Ishikawa (cell line): ENCODE results near the gene DNAL4.

Source experiments
- CEBPB ChIP-seq: IDR thresholded peaks from 2 replicates; pipeline ENCODE4 v1.6.1; 2012
- CREB1 ChIP-seq: IDR thresholded peaks from 2 replicates; pipeline ENCODE4 v1.6.1; 2012; ENCODE audit warnings: low read depth
- EGR1 ChIP-seq: IDR thresholded peaks from 2 replicates; pipeline ENCODE4 v1.6.1; 2012
- EP300 ChIP-seq: IDR thresholded peaks from 2 replicates; pipeline ENCODE4 v1.6.1; 2012; ENCODE audit warnings: borderline replicate concordance
- FOXM1 ChIP-seq: IDR thresholded peaks from 2 replicates; pipeline ENCODE4 v1.6.1; 2012; ENCODE audit warnings: low read depth, borderline replicate concordance
- NFIC ChIP-seq: IDR thresholded peaks from 2 replicates; pipeline ENCODE4 v1.6.1; 2012
- RAD21 ChIP-seq: IDR thresholded peaks from 2 replicates; pipeline ENCODE4 v1.6.1; 2012; ENCODE audit warnings: low read depth
- TAF1 ChIP-seq: IDR thresholded peaks from 2 replicates; pipeline ENCODE4 v1.6.1; 2012; ENCODE audit warnings: low read depth, mild to moderate bottlenecking
- TCF12 ChIP-seq: IDR thresholded peaks from 2 replicates; pipeline ENCODE4 v1.6.1; 2012; ENCODE audit warnings: low read depth
- TEAD4 ChIP-seq: IDR thresholded peaks from 2 replicates; pipeline ENCODE4 v1.6.1; 2012
- YY1 ChIP-seq: IDR thresholded peaks from 2 replicates; pipeline ENCODE4 v1.6.1; 2012; ENCODE audit warnings: low read depth
- ZBTB7A ChIP-seq: IDR thresholded peaks from 2 replicates; pipeline ENCODE4 v1.6.1; 2012; ENCODE audit warnings: low read depth
- TF ChIP-seq, protein P1 (sequence below): IDR thresholded peaks from 2 replicates; pipeline ENCODE4 v1.6.1; 2012
- TF ChIP-seq, protein P2 (sequence below): IDR thresholded peaks from 2 replicates; pipeline ENCODE4 v1.6.1; 2012; ENCODE audit warnings: low read depth, mild to moderate bottlenecking
- TF ChIP-seq, protein P3 (sequence below): IDR thresholded peaks from 2 replicates; pipeline ENCODE4 v1.6.1; 2012

DNAL4 gene, protein sequence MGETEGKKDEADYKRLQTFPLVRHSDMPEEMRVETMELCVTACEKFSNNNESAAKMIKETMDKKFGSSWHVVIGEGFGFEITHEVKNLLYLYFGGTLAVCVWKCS

DNA sequence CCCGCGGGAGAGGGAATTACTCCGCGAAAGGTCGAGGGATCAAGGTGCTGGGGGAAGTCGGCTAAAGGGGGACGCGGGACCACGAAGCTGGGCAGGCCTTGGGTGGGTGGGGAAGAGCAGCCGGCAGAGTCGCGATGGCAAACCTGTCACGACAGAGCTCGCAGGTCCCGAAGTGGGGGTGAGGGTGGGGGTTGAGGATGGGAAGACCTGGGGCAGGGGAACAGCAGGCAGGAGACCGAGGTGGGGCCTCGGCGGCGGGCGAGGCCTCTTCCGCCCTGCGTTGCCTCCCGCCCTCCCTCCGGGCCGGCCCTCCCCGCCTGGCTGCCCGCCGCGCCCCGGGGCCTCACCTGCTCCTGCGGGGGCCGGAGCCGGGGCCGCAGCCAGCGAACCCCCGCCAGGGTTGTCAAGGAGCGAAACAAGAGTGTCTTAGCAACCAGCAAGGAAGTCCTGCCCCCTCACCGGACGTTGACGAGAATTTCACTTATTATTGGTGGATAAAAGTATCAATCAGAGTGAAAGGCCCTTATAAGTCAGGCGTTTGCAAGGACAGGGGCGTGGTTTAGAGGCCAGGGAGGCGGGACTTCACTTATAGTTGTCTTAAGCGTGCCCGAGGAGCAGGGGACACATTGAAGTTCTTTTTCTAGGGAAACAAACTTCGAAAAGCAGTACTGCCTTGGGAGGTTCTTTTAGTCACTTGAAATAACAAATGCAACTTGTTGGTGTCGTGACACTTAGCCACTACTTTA, at the start of gene DNAL4:
DNAL4 (minus strand) TSS at position 423 of the 746 bp plus-strand sequence. CDS start 11,412 bp downstream, outside the sequence.
- TF ChIP-seq TAF1 (no peak), EGR1 (peak; percentile 78), CEBPB (no peak), RAD21 (no peak), CREB1 (no peak), TCF12 (no peak), EP300 (no peak), FOXM1 (no peak), ZBTB7A (no peak), NFIC (peak; percentile 54), TEAD4 (no peak), YY1 (no peak)
- TF ChIP-seq, protein P1, sequence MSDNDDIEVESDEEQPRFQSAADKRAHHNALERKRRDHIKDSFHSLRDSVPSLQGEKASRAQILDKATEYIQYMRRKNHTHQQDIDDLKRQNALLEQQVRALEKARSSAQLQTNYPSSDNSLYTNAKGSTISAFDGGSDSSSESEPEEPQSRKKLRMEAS = peak; percentile 44
- TF ChIP-seq, protein P2, sequence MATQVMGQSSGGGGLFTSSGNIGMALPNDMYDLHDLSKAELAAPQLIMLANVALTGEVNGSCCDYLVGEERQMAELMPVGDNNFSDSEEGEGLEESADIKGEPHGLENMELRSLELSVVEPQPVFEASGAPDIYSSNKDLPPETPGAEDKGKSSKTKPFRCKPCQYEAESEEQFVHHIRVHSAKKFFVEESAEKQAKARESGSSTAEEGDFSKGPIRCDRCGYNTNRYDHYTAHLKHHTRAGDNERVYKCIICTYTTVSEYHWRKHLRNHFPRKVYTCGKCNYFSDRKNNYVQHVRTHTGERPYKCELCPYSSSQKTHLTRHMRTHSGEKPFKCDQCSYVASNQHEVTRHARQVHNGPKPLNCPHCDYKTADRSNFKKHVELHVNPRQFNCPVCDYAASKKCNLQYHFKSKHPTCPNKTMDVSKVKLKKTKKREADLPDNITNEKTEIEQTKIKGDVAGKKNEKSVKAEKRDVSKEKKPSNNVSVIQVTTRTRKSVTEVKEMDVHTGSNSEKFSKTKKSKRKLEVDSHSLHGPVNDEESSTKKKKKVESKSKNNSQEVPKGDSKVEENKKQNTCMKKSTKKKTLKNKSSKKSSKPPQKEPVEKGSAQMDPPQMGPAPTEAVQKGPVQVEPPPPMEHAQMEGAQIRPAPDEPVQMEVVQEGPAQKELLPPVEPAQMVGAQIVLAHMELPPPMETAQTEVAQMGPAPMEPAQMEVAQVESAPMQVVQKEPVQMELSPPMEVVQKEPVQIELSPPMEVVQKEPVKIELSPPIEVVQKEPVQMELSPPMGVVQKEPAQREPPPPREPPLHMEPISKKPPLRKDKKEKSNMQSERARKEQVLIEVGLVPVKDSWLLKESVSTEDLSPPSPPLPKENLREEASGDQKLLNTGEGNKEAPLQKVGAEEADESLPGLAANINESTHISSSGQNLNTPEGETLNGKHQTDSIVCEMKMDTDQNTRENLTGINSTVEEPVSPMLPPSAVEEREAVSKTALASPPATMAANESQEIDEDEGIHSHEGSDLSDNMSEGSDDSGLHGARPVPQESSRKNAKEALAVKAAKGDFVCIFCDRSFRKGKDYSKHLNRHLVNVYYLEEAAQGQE = no peak
- TF ChIP-seq, protein P3, sequence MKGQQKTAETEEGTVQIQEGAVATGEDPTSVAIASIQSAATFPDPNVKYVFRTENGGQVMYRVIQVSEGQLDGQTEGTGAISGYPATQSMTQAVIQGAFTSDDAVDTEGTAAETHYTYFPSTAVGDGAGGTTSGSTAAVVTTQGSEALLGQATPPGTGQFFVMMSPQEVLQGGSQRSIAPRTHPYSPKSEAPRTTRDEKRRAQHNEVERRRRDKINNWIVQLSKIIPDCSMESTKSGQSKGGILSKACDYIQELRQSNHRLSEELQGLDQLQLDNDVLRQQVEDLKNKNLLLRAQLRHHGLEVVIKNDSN = no peak

DNA sequence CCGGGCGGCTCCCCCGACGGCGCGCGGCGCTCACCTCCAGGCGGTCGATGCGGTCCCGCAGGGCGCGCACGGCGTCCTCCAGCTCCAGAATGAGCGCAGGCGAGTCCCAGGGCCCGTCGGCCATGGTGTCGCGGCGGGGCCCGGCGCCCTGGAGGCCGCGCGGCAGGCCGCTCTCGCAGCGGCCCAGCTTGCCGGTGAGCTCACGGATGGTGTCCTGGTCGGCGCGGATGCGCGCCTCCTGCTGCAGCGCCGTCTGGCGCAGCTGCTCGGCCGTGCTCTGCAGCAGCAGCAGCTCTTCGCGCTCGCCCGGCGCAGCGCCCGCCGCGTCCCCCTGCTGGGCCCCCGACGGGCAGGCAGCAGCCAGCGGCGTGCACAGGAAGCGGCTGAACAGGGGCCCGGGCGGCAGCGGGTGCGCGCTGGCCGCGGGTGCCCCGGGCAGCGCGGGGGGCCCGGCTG, 49.3 kb upstream of the DNAL4 start:
- TF ChIP-seq TEAD4 (peak; percentile 2; the same call in 1 of the 2 replicates), TCF12 (no peak)

DNA sequence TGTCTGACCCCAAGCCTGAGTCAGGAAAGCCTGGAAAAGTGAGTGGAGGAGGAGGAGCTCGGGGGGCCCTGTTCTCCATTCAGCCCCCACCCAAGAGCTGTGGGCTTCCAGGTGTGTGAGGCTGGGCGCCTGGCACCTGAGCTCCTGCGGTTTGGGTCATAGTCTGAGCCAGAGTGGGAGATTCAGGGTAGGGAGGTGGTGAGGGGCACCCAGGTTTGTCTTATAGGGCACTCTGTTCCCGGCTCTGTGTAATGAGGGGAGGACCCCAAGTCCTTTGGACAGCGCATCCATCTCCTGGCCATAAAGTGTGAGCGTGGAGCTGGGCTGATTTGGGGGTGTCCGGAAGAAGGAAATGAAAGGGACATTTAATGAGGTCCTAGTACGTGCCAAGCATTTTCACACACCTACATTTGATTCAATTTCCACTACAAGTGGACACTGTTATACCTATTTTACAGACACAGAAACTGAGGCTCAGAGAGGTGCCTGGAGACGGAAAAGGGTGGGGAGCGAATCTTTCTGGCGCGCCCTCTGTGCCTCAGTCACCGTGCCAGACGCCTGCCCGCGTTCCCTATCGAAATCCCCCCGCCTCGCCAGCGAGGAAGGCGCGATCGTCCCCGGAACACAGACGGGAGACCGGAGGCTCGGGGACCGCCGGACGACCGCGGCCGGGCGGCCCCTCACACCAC, 48.7 kb upstream of the DNAL4 start:
- TF ChIP-seq ZBTB7A (no peak), TEAD4 (no peak), TAF1 (no peak), RAD21 (no peak), FOXM1 (no peak)
- TF ChIP-seq, protein P2 = no peak
- TF ChIP-seq, protein P3 = no peak

DNA sequence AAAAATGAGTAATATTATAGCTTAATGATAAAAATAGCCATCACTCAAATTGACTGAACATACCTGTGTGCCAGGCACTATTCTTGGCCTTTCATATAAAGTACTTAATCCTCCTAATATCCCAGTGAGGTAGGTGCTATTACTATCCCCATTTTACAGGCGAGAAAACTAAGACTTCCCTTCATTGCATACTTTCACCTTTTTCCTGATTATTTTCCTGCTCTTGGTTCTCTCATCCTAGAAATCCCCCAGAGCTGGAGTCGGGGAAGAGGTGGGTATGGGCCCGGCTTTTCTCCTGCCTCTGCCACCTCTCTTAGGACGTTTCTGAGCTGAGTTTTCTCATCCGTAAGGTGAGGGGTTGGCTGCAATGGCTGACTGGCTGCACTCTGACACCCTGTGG, 47.7 kb upstream of the DNAL4 start:
- TF ChIP-seq TCF12 (no peak), TAF1 (no peak), NFIC (no peak), CREB1 (no peak), FOXM1 (no peak), RAD21 (no peak)

DNA sequence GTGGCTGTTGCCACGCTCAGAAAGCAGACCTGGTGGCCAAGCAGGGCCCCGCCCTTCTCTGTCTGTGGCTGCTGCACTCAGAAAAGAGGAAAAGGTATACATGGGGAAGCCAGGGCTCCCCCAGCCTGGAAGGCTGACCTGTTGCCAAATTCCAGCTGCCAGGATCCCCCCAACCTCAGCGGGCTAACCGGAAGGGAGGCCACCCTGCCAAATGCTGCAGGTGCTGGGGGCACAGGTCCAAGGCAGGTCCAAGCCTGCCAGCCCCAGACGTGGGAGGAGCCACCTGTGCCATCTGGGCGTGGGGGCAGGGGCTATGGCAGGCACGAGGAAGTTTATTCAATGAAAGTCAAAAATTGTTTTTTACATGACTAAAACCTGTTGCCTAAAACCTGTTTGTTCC, 47.3 kb upstream of the DNAL4 start:
- TF ChIP-seq NFIC (peak; percentile 49), YY1 (no peak)

DNA sequence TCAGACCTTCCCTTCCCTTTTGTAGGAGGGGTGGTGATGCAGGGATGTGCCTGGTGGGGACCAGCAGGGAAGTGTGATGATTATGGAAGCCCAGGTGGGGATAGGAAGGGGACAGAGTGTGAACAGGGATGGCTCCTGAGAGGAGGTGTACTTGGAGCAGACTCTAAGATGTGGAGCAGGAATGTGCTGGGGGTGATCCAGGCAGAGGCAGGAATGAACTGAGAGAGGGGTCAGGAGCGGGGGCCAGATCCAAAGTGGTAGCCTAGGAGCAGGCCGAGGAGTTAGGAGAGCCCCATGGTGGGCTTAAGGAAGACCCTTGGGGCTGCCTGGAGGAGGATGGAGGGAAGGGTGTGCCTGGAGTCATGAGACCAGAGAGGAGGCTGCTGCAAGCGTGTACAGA, 46.2 kb upstream of the DNAL4 start:
- TF ChIP-seq TEAD4 = no peak
- TF ChIP-seq, protein P1 = no peak
- TF ChIP-seq TAF1 = no peak
- no peak for TF ChIP-seq FOXM1
- no peak for TF ChIP-seq RAD21
- no peak for TF ChIP-seq YY1
- no peak for TF ChIP-seq TCF12
